WTC11 (cell line): Measurements from ENCODE around the gene ARL8A. TPM values are rescaled to one million over a fixed set of nuclear protein-coding genes. Genes with fewer than 3 reads are reported as not detected.

Experiments
- ATAC-seq: fragments of 200-7000 bp; cut with Tn5 transposase; 2 replicates; pipeline ENCODE4 v1.10.0; 2021; ENCODE audit warnings: mild to moderate bottlenecking, moderate library complexity
- Bru-seq: library from RNA; stranded (reverse); fragments of 400-500 nt; gene quantifications from one replicate; lab custom pipeline; 2021; lab: Mats Ljungman, UMichigan
- CTCF ChIA-PET: fragments of 300-600 bp; sonication (Branson Sonifier 250); formaldehyde crosslinking; loops from one replicate; lab custom pipeline; 2021; ENCODE audit warnings: antibody characterized with exemption; lab: Charles Lee
- POLR2A ChIA-PET: fragments of 350-600 bp; sonication (Branson Sonifier 250); formaldehyde crosslinking; loops from one replicate; lab custom pipeline; 2021; ENCODE audit warnings: antibody characterized with exemption; lab: Charles Lee
- DNase-seq: peaks from one replicate; pipeline ENCODE4 v3.0.0; 2021; ENCODE audit warnings: low spot score
- H3K27ac Mint-ChIP-seq: 2 replicates; pipeline ENCODE4 v1.8.0; 2021; ENCODE audit warnings: mixed read lengths
- H3K27me3 Mint-ChIP-seq: 2 replicates; pipeline ENCODE4 v1.8.0; 2021; ENCODE audit warnings: low read depth, mild to moderate bottlenecking, moderate library complexity, mixed read lengths
- H3K36me3 Mint-ChIP-seq: 2 replicates; pipeline ENCODE4 v1.8.0; 2021; ENCODE audit warnings: mixed read lengths
- H3K4me1 Mint-ChIP-seq: 2 replicates; pipeline ENCODE4 v1.8.0; 2022; ENCODE audit warnings: mixed read lengths
- H3K4me3 Mint-ChIP-seq: 2 replicates; pipeline ENCODE4 v1.8.0; 2021; ENCODE audit warnings: mild to moderate bottlenecking, moderate library complexity, mixed read lengths
- H3K9me3 Mint-ChIP-seq: 2 replicates; pipeline ENCODE4 v1.8.0; 2021; ENCODE audit warnings: mixed read lengths
- CREB1 ChIP-seq: sonication (generic); formaldehyde crosslinking; IDR thresholded peaks from 2 replicates; pipeline ENCODE4 v1.8.0; 2023; ENCODE audit warnings: mild to moderate bottlenecking, missing genetic modification reagents
- CREM ChIP-seq: sonication (generic); formaldehyde crosslinking; IDR thresholded peaks from 2 replicates; pipeline ENCODE4 v1.8.1; 2022; ENCODE audit warnings: mild to moderate bottlenecking, missing genetic modification reagents, moderate library complexity
- FOXK1 ChIP-seq: sonication (generic); formaldehyde crosslinking; IDR thresholded peaks from 2 replicates; pipeline ENCODE4 v1.8.0; 2022; ENCODE audit warnings: mild to moderate bottlenecking, moderate library complexity, missing genetic modification reagents
- FOXP1 ChIP-seq: sonication (generic); formaldehyde crosslinking; IDR thresholded peaks from 2 replicates; pipeline ENCODE4 v1.8.0; 2022; ENCODE audit warnings: missing genetic modification reagents, mild to moderate bottlenecking, moderate library complexity, borderline replicate concordance
- HMGXB4 ChIP-seq: sonication (generic); formaldehyde crosslinking; IDR thresholded peaks from 2 replicates; pipeline ENCODE4 v1.8.1; 2023; ENCODE audit warnings: mild to moderate bottlenecking, moderate library complexity, missing genetic modification reagents
- IRF1 ChIP-seq: sonication (generic); formaldehyde crosslinking; IDR thresholded peaks from 2 replicates; pipeline ENCODE4 v1.8.0; 2023; ENCODE audit warnings: missing genetic modification reagents
- KAT7 ChIP-seq: sonication (generic); formaldehyde crosslinking; IDR thresholded peaks from 2 replicates; pipeline ENCODE4 v1.8.1; 2023; ENCODE audit warnings: missing genetic modification reagents, mild to moderate bottlenecking, borderline replicate concordance
- NFYB ChIP-seq: sonication (generic); formaldehyde crosslinking; conservative IDR thresholded peaks from 2 replicates; pipeline ENCODE4 v1.8.0; 2022; ENCODE audit warnings: low read depth, missing genetic modification reagents
- NR2C2 ChIP-seq: sonication (generic); formaldehyde crosslinking; IDR thresholded peaks from 2 replicates; pipeline ENCODE4 v1.8.0; 2022; ENCODE audit warnings: mild to moderate bottlenecking, missing genetic modification reagents
- PREB ChIP-seq: sonication (generic); formaldehyde crosslinking; IDR thresholded peaks from 2 replicates; pipeline ENCODE4 v1.8.1; 2022; ENCODE audit warnings: mild to moderate bottlenecking, missing genetic modification reagents, moderate library complexity, borderline replicate concordance
- SMAD4 ChIP-seq: sonication (generic); formaldehyde crosslinking; IDR thresholded peaks from 2 replicates; pipeline ENCODE4 v1.8.0; 2022; ENCODE audit warnings: mild to moderate bottlenecking, missing genetic modification reagents
- SP1 ChIP-seq: sonication (generic); formaldehyde crosslinking; conservative IDR thresholded peaks from 2 replicates; pipeline ENCODE4 v1.8.1; 2022; ENCODE audit warnings: missing genetic modification reagents
- TEAD1 ChIP-seq: sonication (generic); formaldehyde crosslinking; IDR thresholded peaks from 2 replicates; pipeline ENCODE4 v1.8.0; 2022; ENCODE audit warnings: mild to moderate bottlenecking, missing genetic modification reagents
- TP53 ChIP-seq: sonication (generic); formaldehyde crosslinking; IDR thresholded peaks from 2 replicates; pipeline ENCODE4 v1.8.1; 2023; ENCODE audit warnings: mild to moderate bottlenecking, missing genetic modification reagents
- ZBTB21 ChIP-seq: sonication (generic); formaldehyde crosslinking; IDR thresholded peaks from 2 replicates; pipeline ENCODE4 v1.8.1; 2023; ENCODE audit warnings: mild to moderate bottlenecking, missing genetic modification reagents, borderline replicate concordance
- ZNF232 ChIP-seq: sonication (generic); formaldehyde crosslinking; IDR thresholded peaks from 2 replicates; pipeline ENCODE4 v1.8.0; 2022; ENCODE audit warnings: mild to moderate bottlenecking, missing genetic modification reagents
- ZNF281 ChIP-seq: sonication (generic); formaldehyde crosslinking; IDR thresholded peaks from 2 replicates; pipeline ENCODE4 v1.8.0; 2023; ENCODE audit warnings: mild to moderate bottlenecking, missing genetic modification reagents
- ZNF423 ChIP-seq: fragments of 250-450 bp; sonication (Bioruptor Pico); IDR thresholded peaks from 2 replicates; pipeline ENCODE4 v2.1.2; 2022; ENCODE audit warnings: mild to moderate bottlenecking, moderate library complexity
- ZNF671 ChIP-seq: fragments of 250-450 bp; sonication (Bioruptor Pico); IDR thresholded peaks from 2 replicates; pipeline ENCODE4 v1.8.0; 2021; ENCODE audit warnings: mild to moderate bottlenecking
- long read RNA-seq, 3 experiments: library from RNA in 1 of 3; library from capped mRNA in 1 of 3; library from polyadenylated mRNA in 1 of 3; unstranded in 2 of 3; stranded (forward) in 1 of 3; transcript quantifications; one replicate each; pipeline ENCODE4 v2.0.0, GENCODE V29; 2021
- total RNA-seq: library from RNA; stranded (reverse); gene quantifications from 3 replicates; pipeline ENCODE4 v1.2.3, GENCODE V29; 2021
- TF ChIP-seq, protein P1 (sequence below): sonication (generic); formaldehyde crosslinking; IDR thresholded peaks from 2 replicates; pipeline ENCODE4 v1.8.1; 2022; ENCODE audit warnings: missing genetic modification reagents, borderline replicate concordance
- TF ChIP-seq, protein P2 (sequence below): sonication (generic); formaldehyde crosslinking; IDR thresholded peaks from 2 replicates; pipeline ENCODE4 v1.8.0; 2022; ENCODE audit warnings: mild to moderate bottlenecking, missing genetic modification reagents
- TF ChIP-seq, protein P3 (sequence below): fragments of 200-600 bp; IDR thresholded peaks from 2 replicates; pipeline ENCODE4 v1.8.0; 2022; ENCODE audit warnings: antibody characterized with exemption

The ARL8A gene
- total RNA-seq (47.2 to 58.5 TPM (median 50.9 TPM) in 3 replicates), Bru-seq, nascent RNA (percentile 70 among the genes with signal in this experiment)
- long read RNA-seq, experiment 1, transcript ARL8A-201 (7 exons, 1,793 nt): major isoform, 137 of 152 reads
- long read RNA-seq, experiment 1, partial matches to known transcripts: 3 of 152 reads
- long read RNA-seq, experiment 1, other reads (novel, unspliced or antisense): 8 of 152 reads
- long read RNA-seq, experiment 2, transcript ARL8A-201 (7 exons, 1,793 nt): major isoform, 41 of 67 reads
- long read RNA-seq, experiment 2, partial matches to known transcripts: 16 of 67 reads
- long read RNA-seq, experiment 2, other reads (novel, unspliced or antisense): 8 of 67 reads
- long read RNA-seq, experiment 3, partial matches to known transcripts: 10 of 11 reads
- long read RNA-seq, experiment 3, other reads (novel, unspliced or antisense): 0 of 11 reads

- H3K4me1 Mint-ChIP-seq: peaks cover 16% of the 10 kb centered on the region
- no peaks in the 10 kb centered on the region for H3K36me3 Mint-ChIP-seq
- peak within 1 kb of the TSS; percentile 83 for H3K4me3 Mint-ChIP-seq
- H3K27me3 Mint-ChIP-seq: peaks cover 7% of the 10 kb centered on the region
- peak within 1 kb of the TSS; percentile 71 for H3K27ac Mint-ChIP-seq
- TF ChIP-seq ZNF281 (CRISPR knock-in tag): peak; percentile 24; the same call in 1 of the 2 replicates
- TF ChIP-seq ZNF423 (CRISPR knock-in tag): peak; percentile 71
- TF ChIP-seq FOXP1: peak; percentile 60
- 0 out of 2 replicates have a peak, but pooled peaks have one; percentile 57 for TF ChIP-seq HMGXB4
- TF ChIP-seq, protein P1, sequence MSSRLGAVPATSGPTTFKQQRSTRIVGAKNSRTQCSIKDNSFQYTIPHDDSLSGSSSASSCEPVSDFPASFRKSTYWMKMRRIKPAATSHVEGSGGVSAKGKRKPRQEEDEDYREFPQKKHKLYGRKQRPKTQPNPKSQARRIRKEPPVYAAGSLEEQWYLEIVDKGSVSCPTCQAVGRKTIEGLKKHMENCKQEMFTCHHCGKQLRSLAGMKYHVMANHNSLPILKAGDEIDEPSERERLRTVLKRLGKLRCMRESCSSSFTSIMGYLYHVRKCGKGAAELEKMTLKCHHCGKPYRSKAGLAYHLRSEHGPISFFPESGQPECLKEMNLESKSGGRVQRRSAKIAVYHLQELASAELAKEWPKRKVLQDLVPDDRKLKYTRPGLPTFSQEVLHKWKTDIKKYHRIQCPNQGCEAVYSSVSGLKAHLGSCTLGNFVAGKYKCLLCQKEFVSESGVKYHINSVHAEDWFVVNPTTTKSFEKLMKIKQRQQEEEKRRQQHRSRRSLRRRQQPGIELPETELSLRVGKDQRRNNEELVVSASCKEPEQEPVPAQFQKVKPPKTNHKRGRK (CRISPR knock-in tag): no peak
- TF ChIP-seq TP53 (CRISPR knock-in tag): 0 out of 2 replicates have a peak, but pooled peaks have one; percentile 16
- peak; percentile 75; the same call in 1 of the 2 replicates for TF ChIP-seq ZNF232 (CRISPR knock-in tag)
- TF ChIP-seq ZNF671: no peak
- 0 out of 2 replicates have a peak, but pooled peaks have one; percentile 17 for TF ChIP-seq FOXK1
- TF ChIP-seq KAT7 (CRISPR knock-in tag): 0 out of 2 replicates have a peak, but pooled peaks have one; percentile 80
- peak; percentile 49 for TF ChIP-seq SP1
- TF ChIP-seq, protein P2, sequence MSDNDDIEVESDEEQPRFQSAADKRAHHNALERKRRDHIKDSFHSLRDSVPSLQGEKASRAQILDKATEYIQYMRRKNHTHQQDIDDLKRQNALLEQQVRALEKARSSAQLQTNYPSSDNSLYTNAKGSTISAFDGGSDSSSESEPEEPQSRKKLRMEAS (CRISPR knock-in tag): peak; percentile 44; the same call in 1 of the 2 replicates
- TF ChIP-seq TEAD1 (CRISPR knock-in tag): no peak
- no peaks in the 10 kb centered on the region for H3K9me3 Mint-ChIP-seq
- peak; percentile 73 for DNase-seq
- POLR2A ChIA-PET: interaction anchor here (1.4 kb wide), 1 partner anchor 10 kb away, joined by 6 read pairs; no protein-coding TSS in a partner anchor
- CTCF ChIA-PET: interaction anchor here (0.7 to 2.4 kb wide), 3 partner anchors 9 to 136 kb away, joined by 3 to 26 read pairs (median 9); no protein-coding TSS in a partner anchor
- peak; percentile 50 for ATAC-seq
These were observed at the start of gene ARL8A for GRCh38 chr1:202144402-202145067. ARL8A (minus strand) TSS chr1:202144737; CDS start chr1:202144572, 165 bp downstream.

DNA sequence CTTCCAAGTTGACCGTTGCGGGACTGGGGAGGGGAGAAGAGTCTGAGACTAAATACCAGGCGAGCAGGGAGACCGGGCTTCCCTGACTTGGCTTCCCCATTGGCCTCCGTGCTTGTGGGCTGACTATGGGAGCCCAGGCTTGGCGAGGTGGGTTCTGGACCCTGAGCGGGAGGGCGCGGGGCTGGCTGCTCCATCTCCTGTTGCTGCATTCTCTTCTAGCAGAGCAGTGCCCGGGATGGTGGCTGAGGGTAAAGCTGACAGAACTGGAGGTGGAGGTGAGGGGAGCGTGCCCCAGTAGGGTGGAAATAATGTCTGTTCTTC, 49.8 kb upstream of the ARL8A start:
- ChIA-PET CTCF (interaction anchor here (1.0 to 5.0 kb wide), 17 partner anchors 9 to 525 kb away, joined by 3 to 52 read pairs (median 11); no protein-coding TSS in a partner anchor), POLR2A (no interaction called here)
- no peak; the same call in 1 of the 2 replicates for ATAC-seq
- no peak for DNase-seq
- Mint-ChIP-seq H3K27ac (no peak overlapping the region), H3K27me3 (peaks cover 38% of the 10 kb centered on the region), H3K4me3 (peak overlapping the region; percentile 55), H3K4me1 (peaks cover 3% of the 10 kb centered on the region), H3K36me3 (no peaks in the 10 kb centered on the region), H3K9me3 (no peaks in the 10 kb centered on the region)
- TF ChIP-seq ZBTB21 (no peak), SMAD4 (CRISPR knock-in tag) (no peak), PREB (CRISPR knock-in tag) (no peak), IRF1 (CRISPR knock-in tag) (no peak), ZNF423 (CRISPR knock-in tag) (no peak), NR2C2 (CRISPR knock-in tag) (no peak), CREM (CRISPR knock-in tag) (no peak), KAT7 (CRISPR knock-in tag) (no peak), NFYB (CRISPR knock-in tag) (no peak), CREB1 (CRISPR knock-in tag) (no peak)
- TF ChIP-seq, protein P3, sequence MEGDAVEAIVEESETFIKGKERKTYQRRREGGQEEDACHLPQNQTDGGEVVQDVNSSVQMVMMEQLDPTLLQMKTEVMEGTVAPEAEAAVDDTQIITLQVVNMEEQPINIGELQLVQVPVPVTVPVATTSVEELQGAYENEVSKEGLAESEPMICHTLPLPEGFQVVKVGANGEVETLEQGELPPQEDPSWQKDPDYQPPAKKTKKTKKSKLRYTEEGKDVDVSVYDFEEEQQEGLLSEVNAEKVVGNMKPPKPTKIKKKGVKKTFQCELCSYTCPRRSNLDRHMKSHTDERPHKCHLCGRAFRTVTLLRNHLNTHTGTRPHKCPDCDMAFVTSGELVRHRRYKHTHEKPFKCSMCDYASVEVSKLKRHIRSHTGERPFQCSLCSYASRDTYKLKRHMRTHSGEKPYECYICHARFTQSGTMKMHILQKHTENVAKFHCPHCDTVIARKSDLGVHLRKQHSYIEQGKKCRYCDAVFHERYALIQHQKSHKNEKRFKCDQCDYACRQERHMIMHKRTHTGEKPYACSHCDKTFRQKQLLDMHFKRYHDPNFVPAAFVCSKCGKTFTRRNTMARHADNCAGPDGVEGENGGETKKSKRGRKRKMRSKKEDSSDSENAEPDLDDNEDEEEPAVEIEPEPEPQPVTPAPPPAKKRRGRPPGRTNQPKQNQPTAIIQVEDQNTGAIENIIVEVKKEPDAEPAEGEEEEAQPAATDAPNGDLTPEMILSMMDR: no peak
- TF ChIP-seq, protein P2 (CRISPR knock-in tag): no peak
